ENCODE data around the gene ADRA2A. TPM values are rescaled to one million over a fixed set of nuclear protein-coding genes. Genes with fewer than 3 reads are reported as not detected.

Gene ADRA2A
- polyA plus RNA-seq, 3 donors, result not detected

GRCh38 chr10:111112333-111112732 is 35.5 kb downstream of the ADRA2A start:
- no peaks in the 10 kb centered on the region for H3K27me3 ChIP-seq (ENCODE audit: control insufficient read depth in 2 of 2, insufficient read depth in 2 of 2, low read length in 2 of 2)
- no peaks in the 10 kb centered on the region for H3K36me3 Mint-ChIP-seq
- H3K4me1 ChIP-seq (ENCODE audit: control insufficient read depth in 1 of 2, insufficient read depth in 2 of 2, low read length in 2 of 2), result no peaks in the 10 kb centered on the region
- peaks cover 9% of the 10 kb centered on the region for H3K4me1 Mint-ChIP-seq
- no peak overlapping the region for H3K27ac Mint-ChIP-seq
- no peak overlapping the region for H3K4me3 Mint-ChIP-seq
- no peaks in the 10 kb centered on the region for H3K36me3 ChIP-seq (replicated peaks in 1 of 2; ENCODE audit: control insufficient read depth in 1 of 2, insufficient read depth in 2 of 2, low read length in 2 of 2)
- intact Hi-C loops (cut with micrococcal nuclease), result no loop called here
- TF ChIP-seq, protein P1, sequence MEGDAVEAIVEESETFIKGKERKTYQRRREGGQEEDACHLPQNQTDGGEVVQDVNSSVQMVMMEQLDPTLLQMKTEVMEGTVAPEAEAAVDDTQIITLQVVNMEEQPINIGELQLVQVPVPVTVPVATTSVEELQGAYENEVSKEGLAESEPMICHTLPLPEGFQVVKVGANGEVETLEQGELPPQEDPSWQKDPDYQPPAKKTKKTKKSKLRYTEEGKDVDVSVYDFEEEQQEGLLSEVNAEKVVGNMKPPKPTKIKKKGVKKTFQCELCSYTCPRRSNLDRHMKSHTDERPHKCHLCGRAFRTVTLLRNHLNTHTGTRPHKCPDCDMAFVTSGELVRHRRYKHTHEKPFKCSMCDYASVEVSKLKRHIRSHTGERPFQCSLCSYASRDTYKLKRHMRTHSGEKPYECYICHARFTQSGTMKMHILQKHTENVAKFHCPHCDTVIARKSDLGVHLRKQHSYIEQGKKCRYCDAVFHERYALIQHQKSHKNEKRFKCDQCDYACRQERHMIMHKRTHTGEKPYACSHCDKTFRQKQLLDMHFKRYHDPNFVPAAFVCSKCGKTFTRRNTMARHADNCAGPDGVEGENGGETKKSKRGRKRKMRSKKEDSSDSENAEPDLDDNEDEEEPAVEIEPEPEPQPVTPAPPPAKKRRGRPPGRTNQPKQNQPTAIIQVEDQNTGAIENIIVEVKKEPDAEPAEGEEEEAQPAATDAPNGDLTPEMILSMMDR (IDR thresholded peaks at IDR 0.05), result no peak
- no peak overlapping the region for H3K27ac ChIP-seq (ENCODE audit: low read depth in 1 of 2, low read length in 2 of 2)
- H2AFZ ChIP-seq (ENCODE audit: insufficient read depth, low read depth, low read length, poor library complexity, severe bottlenecking), result peak overlapping the region; percentile 5
- 100% methylated on average over 1 of the region's 1 CpG for WGBS (ENCODE audit: insufficient coverage)
- peaks cover 0 to 2% (median 1%) of the 10 kb centered on the region in 3 donors for H3K27me3 Mint-ChIP-seq (ENCODE audit: low read depth in 3 of 3)
- no peak overlapping the region for H3K4me3 ChIP-seq (replicated peaks in 1 of 3; ENCODE audit: low read depth in 2 of 3, low read length in 3 of 3)
- H3K79me2 ChIP-seq (ENCODE audit: insufficient read depth, low read length), result no peaks in the 10 kb centered on the region
- DNase-seq, result no peak
- H4K20me1 ChIP-seq (ENCODE audit: insufficient read depth, low read length), result no peaks in the 10 kb centered on the region
- no peak overlapping the region for H3K9ac ChIP-seq (ENCODE audit: insufficient read depth, low read length, poor library complexity, severe bottlenecking)
- H3K9me3 ChIP-seq (replicated peaks in 1 of 2; ENCODE audit: control insufficient read depth in 1 of 2, insufficient read depth in 1 of 2, low read length in 2 of 2), result no peaks in the 10 kb centered on the region
- H3K4me2 ChIP-seq (replicated peaks; ENCODE audit: extremely low read depth, low read length, poor library complexity, severe bottlenecking), result no peak overlapping the region
- H3K9me3 Mint-ChIP-seq, result peaks cover 0 to 3% (median 0%) of the 10 kb centered on the region in 7 donors

DNA sequence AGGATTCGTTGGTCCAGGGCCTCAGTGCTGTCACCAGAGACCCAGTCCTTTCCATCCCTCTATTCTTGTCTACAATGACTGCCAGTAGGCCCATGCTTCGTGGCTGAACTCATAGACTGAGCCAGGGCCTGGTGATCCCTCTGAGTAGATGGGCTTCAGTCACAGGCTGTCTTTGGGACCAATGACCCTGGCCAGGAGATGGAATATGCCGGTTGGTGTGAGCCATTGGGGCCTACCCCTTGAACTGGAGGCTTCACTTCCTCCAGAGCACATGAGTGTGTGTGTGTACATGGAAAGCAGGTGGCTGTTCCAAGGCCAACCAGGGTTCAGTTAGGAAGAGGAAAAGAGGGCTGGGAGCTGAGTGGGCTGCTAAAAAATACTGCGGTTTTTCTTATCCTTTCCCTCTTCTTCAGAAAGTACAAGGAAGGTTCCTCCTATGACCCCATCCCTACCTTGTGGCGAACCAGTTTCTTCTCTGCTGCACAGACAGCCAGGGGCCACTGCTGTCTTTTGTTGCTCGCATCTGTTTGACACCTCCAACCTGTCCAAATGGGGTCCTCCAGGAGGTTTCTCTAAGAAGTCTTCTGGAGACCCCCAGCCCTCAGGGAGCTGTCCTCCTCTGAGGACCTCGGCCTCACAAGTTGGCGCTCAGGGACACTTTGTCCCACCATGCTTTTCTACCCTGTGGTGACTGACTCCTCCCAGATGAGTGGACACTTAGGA is 36.6 kb downstream of the ADRA2A start:
- Mint-ChIP-seq H3K4me3 (no peak overlapping the region), H3K9me3 (no peaks in the 10 kb centered on the region), H3K27ac (no peak overlapping the region), H3K36me3 (no peaks in the 10 kb centered on the region), H3K4me1 (peaks cover 9% of the 10 kb centered on the region), H3K27me3 (ENCODE audit: low read depth in 3 of 3) (peaks cover 0 to 2% (median 1%) of the 10 kb centered on the region in 3 donors)
- no peaks in the 10 kb centered on the region for H3K9me3 ChIP-seq (replicated peaks in 1 of 2; ENCODE audit: control insufficient read depth in 1 of 2, insufficient read depth in 1 of 2, low read length in 2 of 2)
- no peaks in the 10 kb centered on the region for H3K4me1 ChIP-seq (ENCODE audit: control insufficient read depth in 1 of 2, insufficient read depth in 2 of 2, low read length in 2 of 2)
- H3K36me3 ChIP-seq (replicated peaks in 1 of 2; ENCODE audit: control insufficient read depth in 1 of 2, insufficient read depth in 2 of 2, low read length in 2 of 2), result no peaks in the 10 kb centered on the region
- no peak overlapping the region for H3K4me2 ChIP-seq (replicated peaks; ENCODE audit: extremely low read depth, low read length, poor library complexity, severe bottlenecking)
- no peaks in the 10 kb centered on the region for H3K79me2 ChIP-seq (ENCODE audit: insufficient read depth, low read length)
- H3K27ac ChIP-seq (ENCODE audit: low read depth in 1 of 2, low read length in 2 of 2), result no peak overlapping the region
- no peaks in the 10 kb centered on the region for H3K27me3 ChIP-seq (ENCODE audit: control insufficient read depth in 2 of 2, insufficient read depth in 2 of 2, low read length in 2 of 2)
- H2AFZ ChIP-seq (ENCODE audit: insufficient read depth, low read depth, low read length, poor library complexity, severe bottlenecking), result peak overlapping the region; percentile 5
- no peak overlapping the region for H3K9ac ChIP-seq (ENCODE audit: insufficient read depth, low read length, poor library complexity, severe bottlenecking)
- intact Hi-C loops (cut with micrococcal nuclease), result no loop called here
- H3K4me3 ChIP-seq (replicated peaks in 1 of 3; ENCODE audit: low read depth in 2 of 3, low read length in 3 of 3), result no peak overlapping the region
- TF ChIP-seq, protein P1 (IDR thresholded peaks at IDR 0.05), result no peak
- H4K20me1 ChIP-seq (ENCODE audit: insufficient read depth, low read length), result no peaks in the 10 kb centered on the region
- WGBS (ENCODE audit: insufficient coverage), result 97% methylated on average over 6 of the region's 8 CpGs
- no peak for DNase-seq
